Testis (tissue), 3 donors: ENCODE results near the gene CYB5R3. TPM values are rescaled to one million over a fixed set of nuclear protein-coding genes. Genes with fewer than 3 reads are reported as not detected.
A peak's percentile ranks its signal among the peaks of the same experiment; 100 is the strongest.

Experiments
- DNase-seq: peaks from one replicate; pipeline ENCODE4 v3.0.0-alpha.2; 2019
- H3K27ac ChIP-seq, 2 donors: fragments of 200-600 bp; sonication (generic); one replicate each; pipeline ENCODE4 v1.5.1; 2019
- H3K27me3 ChIP-seq: fragments of 200-600 bp; sonication (generic); one replicate; pipeline ENCODE4 v1.5.1; 2019
- H3K36me3 ChIP-seq: fragments of 200-600 bp; sonication (generic); one replicate; pipeline ENCODE4 v1.5.1; 2017; ENCODE audit warnings: low read depth; ENCODE audit errors: missing control alignments
- H3K4me1 ChIP-seq: fragments of 200-600 bp; sonication (generic); one replicate; pipeline ENCODE4 v1.5.1; 2019
- H3K4me3 ChIP-seq, 2 donors: fragments of 200-600 bp; sonication (generic); one replicate each; pipeline ENCODE4 v1.5.1; 2017 to 2019
- H3K9me3 ChIP-seq: fragments of 200-600 bp; sonication (generic); one replicate; pipeline ENCODE4 v1.5.1; 2017
- POLR2A ChIP-seq: fragments of 450-650 bp; IDR thresholded peaks from one replicate; pipeline ENCODE4 v1.6.1; 2017; ENCODE audit warnings: antibody characterized with exemption, mild to moderate bottlenecking, moderate library complexity
- WGBS, 2 donors: methylation state at CpG; one replicate each; pipeline ENCODE4 v1.1.5; 2018; 5-methylcytosine and 5-hydroxymethylcytosine counted together
- intact Hi-C: fragments of 100-400 bp; cut with DNase I; formaldehyde crosslinking; loops from one replicate; pipeline ENCODE4 v1.15.1; 2023; ENCODE audit warnings: low total_unique reads
- polyA plus RNA-seq: library from polyadenylated mRNA; stranded (reverse); fragments of 350-450 nt; fragmentation: Illumina TruSeq; extraction: RNeasy Lipid Tissue Mini Kit (QIAGEN cat#74804); gene quantifications from one replicate; pipeline ENCODE4 v1.2.3, GENCODE V29; 2014; ENCODE audit warnings: low read depth, low replicate concordance; ENCODE audit not compliant: insufficient read depth
- total RNA-seq, 2 donors: library from RNA; depleted of rRNA; stranded (reverse); fragments of >200 nt; gene quantifications; one replicate each; pipeline ENCODE4 v1.2.3, GENCODE V29; 2016
- TF ChIP-seq, protein P1 (sequence below), 3 experiments: fragments of 450-650 bp in 2 of 3; fragments of 200-600 bp in 1 of 3; sonication (generic) in 1 of 3; IDR thresholded peaks; one replicate each; pipeline ENCODE4 v1.5.1; 2016 to 2019; ENCODE audit warnings: antibody characterized with exemption in 3 of 3, mild to moderate bottlenecking in 2 of 3, moderate library complexity in 1 of 3

CYB5R3 gene
- total and polyA plus RNA-seq, 3 donors from 2014 or later, result 330 to 484 (median 423) TPM

- no peak overlapping the region for H3K4me3 ChIP-seq
- no peaks in the 10 kb centered on the region for H3K36me3 ChIP-seq
- no peaks in the 10 kb centered on the region for H3K27me3 ChIP-seq
- intact Hi-C loops, result no loop called here
- WGBS, 2 donors, result 80 to 88% methylated on average over 2 of the region's 2 CpGs
- no peak overlapping the region for H3K27ac ChIP-seq
- no peaks in the 10 kb centered on the region for H3K4me1 ChIP-seq
- no peak for DNase-seq
- TF ChIP-seq, protein P1, sequence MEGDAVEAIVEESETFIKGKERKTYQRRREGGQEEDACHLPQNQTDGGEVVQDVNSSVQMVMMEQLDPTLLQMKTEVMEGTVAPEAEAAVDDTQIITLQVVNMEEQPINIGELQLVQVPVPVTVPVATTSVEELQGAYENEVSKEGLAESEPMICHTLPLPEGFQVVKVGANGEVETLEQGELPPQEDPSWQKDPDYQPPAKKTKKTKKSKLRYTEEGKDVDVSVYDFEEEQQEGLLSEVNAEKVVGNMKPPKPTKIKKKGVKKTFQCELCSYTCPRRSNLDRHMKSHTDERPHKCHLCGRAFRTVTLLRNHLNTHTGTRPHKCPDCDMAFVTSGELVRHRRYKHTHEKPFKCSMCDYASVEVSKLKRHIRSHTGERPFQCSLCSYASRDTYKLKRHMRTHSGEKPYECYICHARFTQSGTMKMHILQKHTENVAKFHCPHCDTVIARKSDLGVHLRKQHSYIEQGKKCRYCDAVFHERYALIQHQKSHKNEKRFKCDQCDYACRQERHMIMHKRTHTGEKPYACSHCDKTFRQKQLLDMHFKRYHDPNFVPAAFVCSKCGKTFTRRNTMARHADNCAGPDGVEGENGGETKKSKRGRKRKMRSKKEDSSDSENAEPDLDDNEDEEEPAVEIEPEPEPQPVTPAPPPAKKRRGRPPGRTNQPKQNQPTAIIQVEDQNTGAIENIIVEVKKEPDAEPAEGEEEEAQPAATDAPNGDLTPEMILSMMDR (IDR thresholded peaks at IDR 0.05), result no peak
- TF ChIP-seq POLR2A, result no peak
- H3K9me3 ChIP-seq, result no peaks in the 10 kb centered on the region
Measured at GRCh38 chr22:42602470-42602869, 46.7 kb downstream of the CYB5R3 start.

DNA sequence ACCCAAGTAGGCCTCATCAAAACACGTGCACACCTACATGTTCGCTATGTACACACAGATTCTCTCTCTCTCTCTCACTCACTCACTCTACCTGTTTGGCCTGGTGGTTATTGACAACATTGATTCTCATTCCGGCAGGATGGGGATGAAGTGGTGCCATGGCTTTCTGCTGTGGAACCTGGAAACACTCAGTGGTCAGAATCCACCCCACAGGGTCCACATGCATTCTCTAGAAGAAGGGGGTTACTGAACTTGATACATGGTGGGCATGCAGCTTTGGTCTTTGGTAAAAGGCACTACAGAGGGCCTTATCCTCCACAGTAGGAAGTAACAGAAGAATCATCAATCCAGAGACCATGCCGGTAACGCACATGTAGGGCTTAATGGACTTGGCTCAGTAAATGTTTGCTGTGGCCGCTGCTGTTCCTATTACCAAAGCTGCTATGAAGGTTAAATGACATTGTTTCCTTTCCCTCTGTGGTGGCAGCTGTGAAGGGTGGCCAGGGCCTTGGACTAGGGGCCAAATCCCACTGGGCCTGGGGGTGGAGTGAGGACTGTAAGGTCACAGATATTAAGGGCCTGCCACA, 47.2 kb downstream of the CYB5R3 start:
- no peaks in the 10 kb centered on the region for H3K4me1 ChIP-seq
- WGBS, 2 donors, result 88 to 89% methylated on average over 4 to 6 of the region's 6 CpGs
- DNase-seq, result no peak
- no peaks in the 10 kb centered on the region for H3K36me3 ChIP-seq
- intact Hi-C loops, result no loop called here
- H3K4me3 ChIP-seq, result no peak overlapping the region
- H3K27ac ChIP-seq, result no peak overlapping the region
- H3K9me3 ChIP-seq, result no peaks in the 10 kb centered on the region
- no peak for TF ChIP-seq POLR2A
- TF ChIP-seq, protein P1 (IDR thresholded peaks at IDR 0.05), result no peak
- no peaks in the 10 kb centered on the region for H3K27me3 ChIP-seq

DNA sequence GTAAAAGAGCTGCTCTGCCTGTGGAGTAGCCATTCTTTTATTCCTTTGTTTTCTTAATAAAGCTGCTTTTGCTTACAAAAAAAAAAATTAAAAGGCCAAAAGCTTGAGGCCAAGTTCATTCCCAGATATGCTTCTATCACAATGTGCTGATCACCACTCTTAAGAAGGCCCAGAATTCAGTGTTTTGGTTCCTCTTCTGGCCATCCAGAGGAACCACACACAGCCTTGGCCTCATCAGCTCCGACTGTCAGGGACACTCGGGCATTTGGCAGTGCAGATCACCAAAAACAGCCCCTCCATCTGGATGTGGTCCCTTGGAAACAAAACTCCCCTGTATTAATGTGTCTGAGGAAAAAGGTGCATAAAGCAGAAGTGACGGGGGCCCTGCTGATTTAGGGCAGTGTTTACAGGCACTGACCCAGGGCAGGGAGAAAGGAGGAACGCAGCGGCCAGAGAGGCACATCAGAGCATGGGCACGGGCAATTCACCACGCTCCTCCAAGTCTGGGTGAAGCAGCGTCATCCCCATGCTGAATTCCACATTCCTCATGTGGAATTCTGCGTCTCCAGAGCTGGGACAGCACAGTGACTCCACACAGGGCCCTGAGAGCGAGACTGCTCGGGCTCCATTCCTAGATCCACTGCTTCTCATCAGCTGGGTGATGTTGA, 52.2 kb downstream of the CYB5R3 start:
- H3K27me3 ChIP-seq, result no peaks in the 10 kb centered on the region
- H3K27ac ChIP-seq, result no peak overlapping the region
- TF ChIP-seq, protein P1 (IDR thresholded peaks at IDR 0.05), result no peak
- no peak for TF ChIP-seq POLR2A
- DNase-seq, result no peak
- intact Hi-C loops, result no loop called here
- H3K9me3 ChIP-seq, result no peaks in the 10 kb centered on the region
- WGBS, 2 donors, result 73 to 80% methylated on average over 10 to 11 of the region's 11 CpGs
- no peaks in the 10 kb centered on the region for H3K4me1 ChIP-seq
- H3K36me3 ChIP-seq, result no peaks in the 10 kb centered on the region
- no peak overlapping the region for H3K4me3 ChIP-seq

GRCh38 chr22:42596336-42596735, 52.9 kb downstream of the CYB5R3 start:
- no peaks in the 10 kb centered on the region for H3K36me3 ChIP-seq
- H3K9me3 ChIP-seq, result no peaks in the 10 kb centered on the region
- intact Hi-C loops, result no loop called here
- TF ChIP-seq POLR2A, result no peak
- TF ChIP-seq, protein P1 (IDR thresholded peaks at IDR 0.05), result no peak
- peak; percentile 48 for DNase-seq
- H3K4me1 ChIP-seq, result no peaks in the 10 kb centered on the region
- no peaks in the 10 kb centered on the region for H3K27me3 ChIP-seq
- WGBS, 2 donors, result 48 to 50% methylated on average over 5 of the region's 5 CpGs
- H3K27ac ChIP-seq, result no peak overlapping the region
- H3K4me3 ChIP-seq, result no peak overlapping the region

DNA sequence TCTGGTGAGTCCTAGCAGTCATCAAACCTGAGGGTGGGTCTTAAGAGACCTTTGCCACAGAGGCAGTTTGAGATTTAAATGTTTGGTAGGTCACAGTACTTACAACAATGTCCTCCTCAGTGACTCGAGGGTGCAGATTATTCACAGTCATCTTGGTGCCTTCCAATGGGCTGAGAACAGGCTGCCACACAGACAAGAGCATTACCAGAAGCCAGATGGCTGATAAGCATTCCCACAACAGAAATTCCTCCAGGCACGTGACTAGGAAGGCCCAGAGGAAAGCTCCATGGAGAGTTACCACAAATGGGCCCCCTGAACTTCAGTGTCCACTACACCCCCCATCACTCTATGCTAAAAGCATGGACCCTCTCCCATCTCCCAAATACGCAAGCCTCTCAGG, 53.8 kb downstream of the CYB5R3 start:
- Histone ChIP-seq H3K27me3 (no peaks in the 10 kb centered on the region), H3K36me3 (no peaks in the 10 kb centered on the region), H3K4me3 (no peak overlapping the region), H3K9me3 (no peaks in the 10 kb centered on the region), H3K27ac (no peak overlapping the region), H3K4me1 (no peaks in the 10 kb centered on the region)
- intact Hi-C loops, result no loop called here
- TF ChIP-seq, protein P1 (IDR thresholded peaks at IDR 0.05), result no peak
- no peak for TF ChIP-seq POLR2A
- 56 to 74% methylated on average over 3 of the region's 3 CpGs for WGBS, 2 donors
- no peak for DNase-seq
